GM08714 (cell line): Measurements from ENCODE around the gene LCN6.
"Not testable (repeated sequence)": the region's sequence is repeated elsewhere in the genome, so short reads cannot be mapped to it uniquely, and the experiment has no call there.

Experiments used
- H3K4me3 ChIP-seq: fragments of 200-500 bp; sonication (Bioruptor generic); 2 replicates; pipeline ENCODE4 v1.5.1; 2014; ENCODE audit warnings: mild to moderate bottlenecking, low read length, inconsistent platforms
- ZNF274 ChIP-seq: IDR thresholded peaks from 2 replicates; pipeline ENCODE4 v1.6.1; 2012; ENCODE audit warnings: mild to moderate bottlenecking, low read depth, low read length

Gene LCN6

GRCh38 chr9:136769710-136770191 is 21.4 kb upstream of the LCN6 start:
- no peak overlapping the region for H3K4me3 ChIP-seq
- TF ChIP-seq ZNF274: no peak

- not testable (repeated sequence) for H3K4me3 ChIP-seq
Observed at GRCh38 chr9:136766410-136767120, 18.2 kb upstream of the LCN6 start.

- peak overlapping the region; percentile 1; the same call in 1 of the 2 replicates for H3K4me3 ChIP-seq
Observed at GRCh38 chr9:136765745-136766409, 17.6 kb upstream of the LCN6 start.

- no peak overlapping the region for H3K4me3 ChIP-seq
- no peak for TF ChIP-seq ZNF274
Observed at GRCh38 chr9:136765041-136765440, 16.7 kb upstream of the LCN6 start.

GRCh38 chr9:136764301-136764891 is 16.1 kb upstream of the LCN6 start, which contains the start of gene LCN15:
Gene LCN15, minus strand, starts transcription at chr9:136764518. Its CDS starts 30 bp downstream, at chr9:136764488.
- H3K4me3 ChIP-seq: no peak within 1 kb of the TSS
- no peak for TF ChIP-seq ZNF274

GRCh38 chr9:136763649-136764035 is 15.3 kb upstream of the LCN6 start:
- H3K4me3 ChIP-seq: no peak overlapping the region
- no peak for TF ChIP-seq ZNF274

GRCh38 chr9:136762915-136763648 is 14.8 kb upstream of the LCN6 start:
- no peak for TF ChIP-seq ZNF274
- no peak overlapping the region for H3K4me3 ChIP-seq

GRCh38 chr9:136762221-136762691 is 13.9 kb upstream of the LCN6 start:
- TF ChIP-seq ZNF274: no peak
- H3K4me3 ChIP-seq: no peak overlapping the region

- no peak for TF ChIP-seq ZNF274
- no peak overlapping the region for H3K4me3 ChIP-seq
Observed at GRCh38 chr9:136761545-136761981, 13.2 kb upstream of the LCN6 start.

- not testable (repeated sequence) for H3K4me3 ChIP-seq
Observed at GRCh38 chr9:136760834-136761544, 12.7 kb upstream of the LCN6 start.

- TF ChIP-seq ZNF274: no peak
Observed at GRCh38 chr9:136760424-136760823, 12.1 kb upstream of the LCN6 start.

GRCh38 chr9:136759436-136760325 is 11.4 kb upstream of the LCN6 start:
- TF ChIP-seq ZNF274: no peak

More at GRCh38 chr9:136760424-136760823, 12.1 kb upstream of the LCN6 start:
- no peak overlapping the region for H3K4me3 ChIP-seq

GRCh38 chr9:136759001-136759400 is 10.7 kb upstream of the LCN6 start:
- no peak for TF ChIP-seq ZNF274
- no peak overlapping the region for H3K4me3 ChIP-seq

More at GRCh38 chr9:136759436-136760325, 11.4 kb upstream of the LCN6 start:
- H3K4me3 ChIP-seq: no peak overlapping the region
